ENCODE measurements around the gene NDUFA7. TPM values are rescaled to one million over a fixed set of nuclear protein-coding genes. Genes with fewer than 3 reads are reported as not detected.

Gene NDUFA7
- 10 to 100 TPM; 26.1 to 34.0 (median 29.3) TPM for total RNA-seq

- peak within 1 kb of the TSS; percentile 86 to 98 (median 92) for H3K4me3 ChIP-seq
- TF ChIP-seq POLR2A (IDR thresholded peaks at IDR 0.05; ENCODE audit: low read depth) (peak; percentile 91), EP300 (IDR thresholded peaks at IDR 0.05) (no peak), POLR2AphosphoS5 (IDR thresholded peaks at IDR 0.05) (peak; percentile 99), CTCF (IDR thresholded peaks at IDR 0.05) (peak; percentile 28 to 62 (median 33))
- DNase-seq (ENCODE audit: extremely low spot score): peak; percentile 99
- no peaks in the 10 kb centered on the region for H3K9me3 ChIP-seq
- no peaks in the 10 kb centered on the region for H3K27me3 ChIP-seq
- peak within 1 kb of the TSS; percentile 92 to 96 (median 95) for H3K27ac ChIP-seq (replicated peaks in 1 of 4)
- H3K36me3 ChIP-seq: peaks cover 0 to 40% (median 35%) of the 10 kb centered on the region in 4 donors
- intact Hi-C loops (cut with DNase I): no loop called here
- H3K4me1 ChIP-seq: peaks cover 40 to 57% (median 48%) of the 10 kb centered on the region in 4 donors
- under 1% methylated on average over 38 of the region's 72 CpGs for WGBS
Measured at GRCh38 chr19:8321067-8321985, at the start of gene NDUFA7, which contains the start of gene RPS28. NDUFA7 (minus strand) TSS chr19:8321375; CDS start chr19:8321358, 17 bp downstream. RPS28 (plus strand) TSS chr19:8321496; CDS start chr19:8321531, 35 bp downstream.

GRCh38 chr19:8370176-8371010 is 49.2 kb upstream of the NDUFA7 start:
- intact Hi-C loops (cut with DNase I): no loop called here
- Histone ChIP-seq H3K9me3 (no peaks in the 10 kb centered on the region), H3K4me1 (peaks cover 18 to 53% (median 49%) of the 10 kb centered on the region in 4 donors), H3K4me3 (no peak overlapping the region), H3K27ac (replicated peaks in 1 of 4) (peak overlapping the region in 1 of 4 donors; percentile 27), H3K27me3 (no peaks in the 10 kb centered on the region), H3K36me3 (peaks cover 0 to 84% (median 26%) of the 10 kb centered on the region in 4 donors)
- 90% methylated on average over 19 of the region's 19 CpGs for WGBS
- DNase-seq (ENCODE audit: extremely low spot score): no peak
- TF ChIP-seq POLR2A (IDR thresholded peaks at IDR 0.05; ENCODE audit: low read depth) (no peak), POLR2AphosphoS5 (IDR thresholded peaks at IDR 0.05) (no peak), EP300 (IDR thresholded peaks at IDR 0.05) (no peak), CTCF (IDR thresholded peaks at IDR 0.05) (no peak)

GRCh38 chr19:8367327-8368001 is 46.3 kb upstream of the NDUFA7 start:
- WGBS: 23% methylated on average over 22 of the region's 23 CpGs

GRCh38 chr19:8366961-8367326 is 45.8 kb upstream of the NDUFA7 start:
- DNase-seq (ENCODE audit: extremely low spot score): no peak
- peak overlapping the region in 3 of 4 donors; percentile 60 to 90 (median 62) for H3K27ac ChIP-seq (replicated peaks in 1 of 4)
- no peaks in the 10 kb centered on the region for H3K9me3 ChIP-seq
- intact Hi-C loops (cut with DNase I): no loop called here
- H3K4me3 ChIP-seq: peak overlapping the region; percentile 19 to 71 (median 28)
- no peak for TF ChIP-seq POLR2A (IDR thresholded peaks at IDR 0.05; ENCODE audit: low read depth)
- TF ChIP-seq POLR2AphosphoS5 (IDR thresholded peaks at IDR 0.05): no peak
- no peak for TF ChIP-seq EP300 (IDR thresholded peaks at IDR 0.05)
- no peak for TF ChIP-seq CTCF (IDR thresholded peaks at IDR 0.05)
- 72% methylated on average over 8 of the region's 13 CpGs for WGBS
- peaks cover 51 to 78% (median 72%) of the 10 kb centered on the region in 4 donors for H3K4me1 ChIP-seq
- H3K27me3 ChIP-seq: peaks cover 0 to 14% (median 0%) of the 10 kb centered on the region in 4 donors
- peaks cover 0 to 57% (median 8%) of the 10 kb centered on the region in 4 donors for H3K36me3 ChIP-seq

More at GRCh38 chr19:8367327-8368001, 46.3 kb upstream of the NDUFA7 start:
- intact Hi-C loops (cut with DNase I): no loop called here
- peaks cover 0 to 14% (median 0%) of the 10 kb centered on the region in 4 donors for H3K27me3 ChIP-seq
- TF ChIP-seq POLR2A (IDR thresholded peaks at IDR 0.05; ENCODE audit: low read depth): no peak
- peak; percentile 28 for TF ChIP-seq EP300 (IDR thresholded peaks at IDR 0.05)
- peak; percentile 56 to 79 for TF ChIP-seq POLR2AphosphoS5 (IDR thresholded peaks at IDR 0.05)
- H3K4me1 ChIP-seq: peaks cover 46 to 73% (median 67%) of the 10 kb centered on the region in 4 donors
- no peak for DNase-seq (ENCODE audit: extremely low spot score)
- H3K9me3 ChIP-seq: no peaks in the 10 kb centered on the region
- peak overlapping the region in 3 of 4 donors; percentile 60 to 90 (median 62) for H3K27ac ChIP-seq (replicated peaks in 1 of 4)
- H3K36me3 ChIP-seq: peaks cover 0 to 62% (median 8%) of the 10 kb centered on the region in 4 donors
- peak overlapping the region; percentile 19 to 71 (median 28) for H3K4me3 ChIP-seq

Data from esophagus muscularis mucosa (tissue), 4 donors.